ENCODE data around the gene NME7. TPM values are rescaled to one million over a fixed set of nuclear protein-coding genes. Genes with fewer than 3 reads are reported as not detected.
A peak's percentile ranks its signal among the peaks of the same experiment; 100 is the strongest.

Gene NME7
- total RNA-seq, 1 experiment from 2014 or later: 21.8 TPM

GRCh38 chr1:169312084-169312954, 55.3 kb downstream of the NME7 start (continued):
- TF ChIP-seq, protein P1, sequence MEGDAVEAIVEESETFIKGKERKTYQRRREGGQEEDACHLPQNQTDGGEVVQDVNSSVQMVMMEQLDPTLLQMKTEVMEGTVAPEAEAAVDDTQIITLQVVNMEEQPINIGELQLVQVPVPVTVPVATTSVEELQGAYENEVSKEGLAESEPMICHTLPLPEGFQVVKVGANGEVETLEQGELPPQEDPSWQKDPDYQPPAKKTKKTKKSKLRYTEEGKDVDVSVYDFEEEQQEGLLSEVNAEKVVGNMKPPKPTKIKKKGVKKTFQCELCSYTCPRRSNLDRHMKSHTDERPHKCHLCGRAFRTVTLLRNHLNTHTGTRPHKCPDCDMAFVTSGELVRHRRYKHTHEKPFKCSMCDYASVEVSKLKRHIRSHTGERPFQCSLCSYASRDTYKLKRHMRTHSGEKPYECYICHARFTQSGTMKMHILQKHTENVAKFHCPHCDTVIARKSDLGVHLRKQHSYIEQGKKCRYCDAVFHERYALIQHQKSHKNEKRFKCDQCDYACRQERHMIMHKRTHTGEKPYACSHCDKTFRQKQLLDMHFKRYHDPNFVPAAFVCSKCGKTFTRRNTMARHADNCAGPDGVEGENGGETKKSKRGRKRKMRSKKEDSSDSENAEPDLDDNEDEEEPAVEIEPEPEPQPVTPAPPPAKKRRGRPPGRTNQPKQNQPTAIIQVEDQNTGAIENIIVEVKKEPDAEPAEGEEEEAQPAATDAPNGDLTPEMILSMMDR (IDR thresholded peaks at IDR 0.05 in 2 of 3, conservative IDR thresholded peaks at IDR 0.05 in 1 of 3; ENCODE audit: borderline replicate concordance in 1 of 3, insufficient read depth in 1 of 3, low read depth in 2 of 3, low read length in 2 of 3): no peak
- TF ChIP-seq SRF (IDR thresholded peaks at IDR 0.05; ENCODE audit: low read depth) (no peak), MAX (IDR thresholded peaks at IDR 0.05) (peak; percentile 68)

- ATAC-seq (no peak), DNase-seq (ENCODE audit: low read depth, low spot score) (no peak)
- no TSS peak for BruUV-seq (replicated peaks)
- ChIA-PET CTCF (no interaction called here), POLR2A (no interaction called here), RAD21 (ENCODE audit: low non-redundant PET in 1 of 2, low total read pairs in 2 of 2, uncharacterized antibody in 2 of 2, unreplicated experiment in 2 of 2) (no interaction called here)
- intact Hi-C loops (cut with micrococcal nuclease): no loop called here
- Histone ChIP-seq H3K9me3 (ENCODE audit: control insufficient read depth in 1 of 2, insufficient read depth in 1 of 2, low read depth in 1 of 2, low read length in 2 of 2) (no peaks in the 10 kb centered on the region), H2AFZ (ENCODE audit: low read depth, low read length, poor library complexity, severe bottlenecking) (no peak overlapping the region), H3K9ac (ENCODE audit: low read length) (no peak overlapping the region), H3K79me2 (ENCODE audit: insufficient read depth, low read length) (no peaks in the 10 kb centered on the region), H3K4me1 (ENCODE audit: control insufficient read depth in 1 of 2, insufficient read depth in 2 of 2, low read length in 2 of 2) (peaks cover 0 to 14% of the 10 kb centered on the region in 2 experiments; a peak in 3 of 4 replicates), H3K4me2 (ENCODE audit: low read length) (no peak overlapping the region), H4K20me1 (ENCODE audit: insufficient read depth) (no peaks in the 10 kb centered on the region), H3K9me2 (ENCODE audit: insufficient read depth) (no peaks in the 10 kb centered on the region), H3K27me3 (ENCODE audit: insufficient read depth, low read length) (no peaks in the 10 kb centered on the region), H3K36me3 (ENCODE audit: control insufficient read depth in 1 of 2, insufficient read depth in 2 of 2, low read length in 2 of 2) (no peaks in the 10 kb centered on the region), H3K4me3 (replicated peaks in 1 of 2; ENCODE audit: low read depth in 1 of 2, low read length in 2 of 2) (no peak overlapping the region), H3K27ac (ENCODE audit: low read depth, low read length) (no peak overlapping the region)
- TF ChIP-seq, protein P1 (IDR thresholded peaks at IDR 0.05 in 2 of 3, conservative IDR thresholded peaks at IDR 0.05 in 1 of 3; ENCODE audit: borderline replicate concordance in 1 of 3, insufficient read depth in 1 of 3, low read depth in 2 of 3, low read length in 2 of 3): no peak
- TF ChIP-seq RAD21 (IDR thresholded peaks at IDR 0.05; ENCODE audit: low read depth) (no peak), EZH2 (IDR thresholded peaks at IDR 0.05) (no peak), SRF (IDR thresholded peaks at IDR 0.05; ENCODE audit: low read depth) (no peak), CEBPB (IDR thresholded peaks at IDR 0.05; ENCODE audit: low read depth) (no peak)
These were observed 58.1 kb downstream of the NME7 start for GRCh38 chr1:169309178-169310166.
